ENCODE data around the gene KIRREL1.

KIRREL1 gene

GRCh38 chr1:158056498-158056897, 63.1 kb downstream of the KIRREL1 start:
- TF ChIP-seq CTCF (IDR thresholded peaks at IDR 0.05; ENCODE audit: low read depth, low read length, missing control alignments), result no peak
- no peak for DNase-seq (ENCODE audit: low read depth)
- no peak overlapping the region for H3K4me3 ChIP-seq (ENCODE audit: low read depth, low read length)

- no peak overlapping the region for H3K4me3 ChIP-seq (ENCODE audit: low read depth, low read length)
- DNase-seq (ENCODE audit: low read depth), result no peak
- TF ChIP-seq CTCF (IDR thresholded peaks at IDR 0.05; ENCODE audit: low read depth, low read length, missing control alignments), result no peak
These were observed 65.0 kb downstream of the KIRREL1 start for GRCh38 chr1:158058237-158058985.

- no peak for DNase-seq (ENCODE audit: low read depth)
- no peak overlapping the region for H3K4me3 ChIP-seq (ENCODE audit: low read depth, low read length)
- no peak for TF ChIP-seq CTCF (IDR thresholded peaks at IDR 0.05; ENCODE audit: low read depth, low read length, missing control alignments)
These were observed 66.5 kb downstream of the KIRREL1 start for GRCh38 chr1:158059984-158060383.

- no peak for DNase-seq (ENCODE audit: low read depth)
- TF ChIP-seq CTCF (IDR thresholded peaks at IDR 0.05; ENCODE audit: low read depth, low read length, missing control alignments), result no peak
- H3K4me3 ChIP-seq (ENCODE audit: low read depth, low read length), result no peak overlapping the region
These were observed 68.7 kb downstream of the KIRREL1 start for GRCh38 chr1:158062174-158062573.

- no peak for DNase-seq (ENCODE audit: low read depth)
- no peak for TF ChIP-seq CTCF (IDR thresholded peaks at IDR 0.05; ENCODE audit: low read depth, low read length, missing control alignments)
These were observed 74.2 kb downstream of the KIRREL1 start for GRCh38 chr1:158067662-158068061.

GRCh38 chr1:158068918-158069317, 75.5 kb downstream of the KIRREL1 start:
- DNase-seq (ENCODE audit: low read depth), result no peak
- H3K4me3 ChIP-seq (ENCODE audit: low read depth, low read length), result no peak overlapping the region
- no peak for TF ChIP-seq CTCF (IDR thresholded peaks at IDR 0.05; ENCODE audit: low read depth, low read length, missing control alignments)

More at GRCh38 chr1:158067662-158068061, 74.2 kb downstream of the KIRREL1 start:
- no peak overlapping the region for H3K4me3 ChIP-seq (ENCODE audit: low read depth, low read length)

GRCh38 chr1:158071138-158071537, 77.7 kb downstream of the KIRREL1 start:
- no peak for DNase-seq (ENCODE audit: low read depth)
- H3K4me3 ChIP-seq (ENCODE audit: low read depth, low read length), result no peak overlapping the region
- no peak for TF ChIP-seq CTCF (IDR thresholded peaks at IDR 0.05; ENCODE audit: low read depth, low read length, missing control alignments)

All from GM12864 (cell line).